ENCODE results near the gene TBC1D22B. TPM values are rescaled to one million over a fixed set of nuclear protein-coding genes. Genes with fewer than 3 reads are reported as not detected.

The TBC1D22B gene
- total RNA-seq, 1 experiment from 2014 or later = 13.5 TPM

DNA sequence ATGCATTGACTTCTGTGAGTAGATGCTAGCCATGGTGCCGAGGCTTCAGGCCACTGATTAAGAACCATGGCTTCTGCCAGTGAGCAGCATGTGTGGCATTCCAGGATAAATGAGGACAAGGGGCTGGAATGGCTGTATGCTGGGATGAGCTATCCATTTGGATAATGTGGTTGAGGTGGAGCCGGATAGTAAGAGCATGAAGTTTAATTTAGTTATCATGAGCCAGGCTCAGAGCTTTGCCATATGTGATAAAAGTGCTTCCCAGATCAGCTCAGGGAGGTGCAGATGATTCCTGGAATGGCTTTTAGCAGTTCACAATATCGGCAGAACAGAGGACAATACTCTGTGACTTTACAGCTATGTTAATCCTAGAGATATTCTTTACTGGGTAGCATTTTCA lies 61.6 kb downstream of the TBC1D22B start:
- TF ChIP-seq, protein P1, sequence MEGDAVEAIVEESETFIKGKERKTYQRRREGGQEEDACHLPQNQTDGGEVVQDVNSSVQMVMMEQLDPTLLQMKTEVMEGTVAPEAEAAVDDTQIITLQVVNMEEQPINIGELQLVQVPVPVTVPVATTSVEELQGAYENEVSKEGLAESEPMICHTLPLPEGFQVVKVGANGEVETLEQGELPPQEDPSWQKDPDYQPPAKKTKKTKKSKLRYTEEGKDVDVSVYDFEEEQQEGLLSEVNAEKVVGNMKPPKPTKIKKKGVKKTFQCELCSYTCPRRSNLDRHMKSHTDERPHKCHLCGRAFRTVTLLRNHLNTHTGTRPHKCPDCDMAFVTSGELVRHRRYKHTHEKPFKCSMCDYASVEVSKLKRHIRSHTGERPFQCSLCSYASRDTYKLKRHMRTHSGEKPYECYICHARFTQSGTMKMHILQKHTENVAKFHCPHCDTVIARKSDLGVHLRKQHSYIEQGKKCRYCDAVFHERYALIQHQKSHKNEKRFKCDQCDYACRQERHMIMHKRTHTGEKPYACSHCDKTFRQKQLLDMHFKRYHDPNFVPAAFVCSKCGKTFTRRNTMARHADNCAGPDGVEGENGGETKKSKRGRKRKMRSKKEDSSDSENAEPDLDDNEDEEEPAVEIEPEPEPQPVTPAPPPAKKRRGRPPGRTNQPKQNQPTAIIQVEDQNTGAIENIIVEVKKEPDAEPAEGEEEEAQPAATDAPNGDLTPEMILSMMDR (conservative IDR thresholded peaks at IDR 0.05; ENCODE audit: low read depth, low read length) = no peak
- TF ChIP-seq EZH2 (IDR thresholded peaks at IDR 0.05; ENCODE audit: borderline replicate concordance, low read depth, low read length, poor library complexity, severe bottlenecking) = no peak
- POLR2A ChIA-PET (ENCODE audit: low non-redundant PET) = no interaction called here
- H3K9me3 ChIP-seq (ENCODE audit: low read depth, low read length, poor library complexity, severe bottlenecking) = no peaks in the 10 kb centered on the region
- H3K27me3 ChIP-seq (replicated peaks; ENCODE audit: insufficient read depth, low read depth, low read length, poor library complexity) = no peaks in the 10 kb centered on the region
- H3K4me1 ChIP-seq (ENCODE audit: insufficient read depth, low read length, poor library complexity, severe bottlenecking) = peaks cover 9% of the 10 kb centered on the region
- peaks cover 32% of the 10 kb centered on the region for H3K36me3 ChIP-seq (ENCODE audit: insufficient read depth, low read length, poor library complexity, severe bottlenecking)
- no peak overlapping the region for H3K27ac ChIP-seq (ENCODE audit: low read depth, low read length, poor library complexity, severe bottlenecking)
- DNase-seq (ENCODE audit: low spot score) = no peak
- H3K4me3 ChIP-seq (ENCODE audit: low read depth, low read length, poor library complexity, severe bottlenecking) = no peak overlapping the region
- no TSS peak for BruUV-seq (replicated peaks)
- intact Hi-C loops (cut with micrococcal nuclease; ENCODE audit: unreplicated experiment) = no loop called here
- CTCF ChIA-PET = no interaction called here

DNA sequence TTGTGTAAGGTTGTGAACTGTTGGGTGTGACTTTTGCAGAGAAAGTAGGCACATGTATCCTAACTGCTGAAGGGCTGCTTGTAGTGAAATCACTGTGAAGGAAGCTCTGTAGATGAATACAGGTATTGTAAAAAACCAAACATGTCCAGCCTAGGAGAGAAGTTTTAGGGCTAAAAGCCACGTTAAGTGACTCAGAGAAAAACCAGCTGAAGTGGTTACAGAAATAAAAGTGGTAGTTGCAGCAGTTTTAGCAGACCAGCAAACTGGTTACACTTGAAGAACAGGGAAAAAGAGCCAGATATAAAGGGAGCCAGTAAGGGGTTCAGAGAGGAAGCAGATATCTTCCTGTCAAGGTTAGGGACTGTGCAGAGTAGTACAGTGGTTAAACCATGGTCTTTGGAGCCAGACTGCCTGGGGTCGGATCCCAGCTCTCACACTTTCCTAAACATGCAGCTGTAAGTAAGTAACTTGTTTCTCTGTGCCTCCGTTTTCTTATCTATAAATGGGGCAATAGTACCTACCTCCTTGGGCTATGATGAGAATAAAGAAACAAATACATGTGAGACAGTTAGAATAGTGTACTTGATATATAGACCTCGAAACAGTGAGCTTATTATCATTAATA lies 62.4 kb downstream of the TBC1D22B start:
- DNase-seq (ENCODE audit: low spot score) = no peak
- no peak for TF ChIP-seq EZH2 (IDR thresholded peaks at IDR 0.05; ENCODE audit: borderline replicate concordance, low read depth, low read length, poor library complexity, severe bottlenecking)
- TF ChIP-seq, protein P1 (conservative IDR thresholded peaks at IDR 0.05; ENCODE audit: low read depth, low read length) = no peak
- ChIA-PET POLR2A (ENCODE audit: low non-redundant PET) (interaction anchor here (0.5 kb wide), 1 partner anchor 94 kb away, joined by 3 read pairs; no protein-coding TSS in a partner anchor), CTCF (no interaction called here)
- peaks cover 32% of the 10 kb centered on the region for H3K36me3 ChIP-seq (ENCODE audit: insufficient read depth, low read length, poor library complexity, severe bottlenecking)
- H3K27me3 ChIP-seq (replicated peaks; ENCODE audit: insufficient read depth, low read depth, low read length, poor library complexity) = no peaks in the 10 kb centered on the region
- intact Hi-C loops (cut with micrococcal nuclease; ENCODE audit: unreplicated experiment) = no loop called here
- H3K4me3 ChIP-seq (ENCODE audit: low read depth, low read length, poor library complexity, severe bottlenecking) = no peak overlapping the region
- H3K9me3 ChIP-seq (ENCODE audit: low read depth, low read length, poor library complexity, severe bottlenecking) = no peaks in the 10 kb centered on the region
- no TSS peak for BruUV-seq (replicated peaks)
- peaks cover 10% of the 10 kb centered on the region for H3K4me1 ChIP-seq (ENCODE audit: insufficient read depth, low read length, poor library complexity, severe bottlenecking)
- no peak overlapping the region for H3K27ac ChIP-seq (ENCODE audit: low read depth, low read length, poor library complexity, severe bottlenecking)

DNA sequence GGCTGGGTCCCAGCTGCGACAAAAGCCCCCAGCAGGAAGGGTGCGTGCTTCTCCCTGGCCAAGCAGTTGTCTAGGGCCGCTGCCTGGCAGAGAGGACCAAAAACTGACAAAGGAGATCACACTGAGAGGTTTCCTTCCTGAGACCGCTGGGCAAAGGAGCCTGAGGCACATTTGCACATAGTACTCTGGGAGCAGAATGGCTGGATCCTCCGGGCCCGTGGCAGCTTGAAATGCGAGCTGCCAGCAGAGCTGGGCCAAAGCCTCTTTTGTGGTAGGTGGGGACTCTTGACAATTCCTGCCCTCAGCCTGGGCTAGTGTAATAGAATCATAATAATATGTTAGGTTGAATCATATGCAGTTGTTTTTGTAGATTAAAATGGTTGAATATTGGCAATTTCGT lies 63.1 kb downstream of the TBC1D22B start:
- H3K4me3 ChIP-seq (ENCODE audit: low read depth, low read length, poor library complexity, severe bottlenecking) = no peak overlapping the region
- no TSS peak for BruUV-seq (replicated peaks)
- TF ChIP-seq, protein P1 (conservative IDR thresholded peaks at IDR 0.05; ENCODE audit: low read depth, low read length) = no peak
- TF ChIP-seq EZH2 (IDR thresholded peaks at IDR 0.05; ENCODE audit: borderline replicate concordance, low read depth, low read length, poor library complexity, severe bottlenecking) = no peak
- POLR2A ChIA-PET (ENCODE audit: low non-redundant PET) = interaction anchor here (0.5 kb wide), 1 partner anchor 95 kb away, joined by 3 read pairs; no protein-coding TSS in a partner anchor
- H3K9me3 ChIP-seq (ENCODE audit: low read depth, low read length, poor library complexity, severe bottlenecking) = no peaks in the 10 kb centered on the region
- CTCF ChIA-PET = no interaction called here
- intact Hi-C loops (cut with micrococcal nuclease; ENCODE audit: unreplicated experiment) = no loop called here
- no peak overlapping the region for H3K27ac ChIP-seq (ENCODE audit: low read depth, low read length, poor library complexity, severe bottlenecking)
- H3K36me3 ChIP-seq (ENCODE audit: insufficient read depth, low read length, poor library complexity, severe bottlenecking) = peaks cover 30% of the 10 kb centered on the region
- no peak for DNase-seq (ENCODE audit: low spot score)
- H3K4me1 ChIP-seq (ENCODE audit: insufficient read depth, low read length, poor library complexity, severe bottlenecking) = peaks cover 10% of the 10 kb centered on the region
- H3K27me3 ChIP-seq (replicated peaks; ENCODE audit: insufficient read depth, low read depth, low read length, poor library complexity) = no peaks in the 10 kb centered on the region

All from A673 (cell line).